GM12878 (cell line): Measurements from ENCODE around the gene MRPL39. TPM values are rescaled to one million over a fixed set of nuclear protein-coding genes. Genes with fewer than 3 reads are reported as not detected.

Experiments
- ATAC-seq: fragments of 200-7000 bp; cut with Tn5 transposase; 3 replicates; pipeline ENCODE4 v1.9.1; 2020; ENCODE audit warnings: mild to moderate bottlenecking, moderate library complexity
- BruUV-seq: library from RNA; stranded (reverse); fragments of 400-500 nt; replicated peaks from 2 replicates; lab custom pipeline; 2021; lab: Mats Ljungman, UMichigan
- CTCF ChIA-PET: fragments of 300-600 bp; sonication (Branson Sonifier 250); formaldehyde crosslinking; extraction: SDS; loops from one replicate; lab custom pipeline; 2021; ENCODE audit warnings: inconsistent platforms; lab: Yijun Ruan, JAX
- POLR2A ChIA-PET: fragments of 350-600 bp; formaldehyde crosslinking; extraction: SDS; loops from one replicate; lab custom pipeline; 2021; ENCODE audit warnings: inconsistent platforms; lab: Charles Lee
- RAD21 ChIA-PET: fragments of 300-600 bp; sonication (Branson Sonifier 250); formaldehyde crosslinking; loops from one replicate; lab custom pipeline; 2023; ENCODE audit warnings: antibody characterized with exemption; ENCODE audit not compliant: unreplicated experiment; lab: Charles Lee
- SMC1A ChIA-PET: fragments of 300-600 bp; sonication (Branson Sonifier 250); formaldehyde crosslinking; loops from one replicate; lab custom pipeline; 2023; ENCODE audit not compliant: unreplicated experiment, uncharacterized antibody; lab: Charles Lee
- DNase-seq: peaks from one replicate; pipeline ENCODE4 v3.0.0-alpha.2; 2011; ENCODE audit warnings: low read depth, low spot score
- FAIRE-seq: peaks from 3 replicates; lab custom pipeline; 2011; peaks lifted over from hg19 to GRCh38; lab: Jason Lieb, UNC
- H2AFZ ChIP-seq: 2 replicates; pipeline ENCODE4 v1.6.0; 2011; ENCODE audit warnings: low read depth, low read length, control low read depth; ENCODE audit not compliant: control insufficient read depth
- H3K27ac ChIP-seq: 2 replicates; pipeline ENCODE4 v1.5.1; 2011; ENCODE audit warnings: control low read depth; ENCODE audit not compliant: control insufficient read depth, insufficient read depth
- H3K27me3 ChIP-seq, 2 experiments: replicated peaks in 1 of 2; 2 replicates each; pipeline versions ENCODE4 v1.6.0 to v1.6.1; 2011; ENCODE audit warnings: low read length in 1 of 2; ENCODE audit not compliant: control insufficient read depth in 2 of 2, insufficient read depth in 2 of 2
- H3K36me3 ChIP-seq, 2 experiments: 2 replicates each; pipeline ENCODE4 v1.5.1; 2011; ENCODE audit warnings: low read length in 1 of 2; ENCODE audit not compliant: control insufficient read depth in 2 of 2, insufficient read depth in 2 of 2
- H3K4me1 ChIP-seq: 2 replicates; pipeline ENCODE4 v1.6.1; 2011; ENCODE audit warnings: mild to moderate bottlenecking, low read length, moderate library complexity, mixed read lengths; ENCODE audit not compliant: control insufficient read depth, insufficient read depth
- H3K4me2 ChIP-seq: 2 replicates; pipeline ENCODE4 v1.6.0; 2011; ENCODE audit warnings: control low read depth; ENCODE audit not compliant: control insufficient read depth, insufficient read depth
- H3K4me3 ChIP-seq: fragments of 200-600 bp; sonication (generic); 2 replicates; pipeline ENCODE4 v1.5.1; 2016
- H3K79me2 ChIP-seq: 2 replicates; pipeline ENCODE4 v1.6.0; 2011; ENCODE audit warnings: low read length; ENCODE audit not compliant: control insufficient read depth, insufficient read depth
- H3K9ac ChIP-seq: 2 replicates; pipeline ENCODE4 v1.8.0; 2011; ENCODE audit warnings: low read length, control low read depth, mixed read lengths; ENCODE audit not compliant: control insufficient read depth, insufficient read depth
- H3K9me3 ChIP-seq: replicated peaks from 3 replicates; pipeline ENCODE4 v1.5.1; 2011; ENCODE audit warnings: mild to moderate bottlenecking, low read length; ENCODE audit not compliant: control insufficient read depth, insufficient read depth
- H4K20me1 ChIP-seq: 2 replicates; pipeline ENCODE4 v1.6.0; 2011; ENCODE audit not compliant: control insufficient read depth, insufficient read depth
- CBFB ChIP-seq: IDR thresholded peaks from 2 replicates; pipeline ENCODE4 v1.6.1; 2016; ENCODE audit warnings: antibody characterized with exemption, low read depth
- GATAD2B ChIP-seq: fragments of 450-650 bp; conservative IDR thresholded peaks from 2 replicates; pipeline ENCODE4 v1.6.1; 2017; ENCODE audit warnings: low read depth, mild to moderate bottlenecking, moderate library complexity
- SPI1 ChIP-seq: IDR thresholded peaks from 2 replicates; pipeline ENCODE4 v1.6.1; 2011; ENCODE audit warnings: low read depth, mild to moderate bottlenecking, low read length, moderate library complexity, borderline replicate concordance; ENCODE audit not compliant: insufficient read depth
- STAT3 ChIP-seq: IDR thresholded peaks from 2 replicates; pipeline ENCODE4 v1.6.1; 2011; ENCODE audit warnings: low read depth, low read length, improper control_type of control experiment
- WGBS: methylation state at CpG from one replicate; pipeline ENCODE4 v1.1.6; 2016; ENCODE audit warnings: low lambda C conversion rate; ENCODE audit not compliant: insufficient replicate concordance, insufficient coverage; ENCODE audit errors: missing lambda C conversion rate; 5-methylcytosine and 5-hydroxymethylcytosine counted together
- in situ Hi-C: fragments of 300-500 bp; cut with MboI; formaldehyde crosslinking; loops from 9 replicates; pipeline ENCODE4 v1.14.3; 2018; ENCODE audit warnings: mixed read lengths
- intact Hi-C: fragments of 100-400 bp; cut with micrococcal nuclease; formaldehyde crosslinking; loops from one replicate; pipeline ENCODE4 v1.14.2; 2022; ENCODE audit not compliant: unreplicated experiment
- polyA plus RNA-seq, 11 experiments: library from polyadenylated mRNA; depleted of rRNA in 4 of 11; unstranded in 6 of 11; stranded (reverse) in 5 of 11; fragments of >200 nt; fragmentation: Nextera tagmentation in 4 of 11; fragmentation: Illumina TruSeq in 1 of 11; extraction: Ambion mirVana in 4 of 11; extraction: Trizol in 1 of 11; gene quantifications; 1 replicate in 1 of 11; 2 replicates in 10 of 11; pipeline versions ENCODE4 v1.2.1 to v1.2.3, GENCODE V29; 2011 to 2016; ENCODE audit warnings: inconsistent platforms in 2 of 11, missing spikeins in 2 of 11, low read depth in 1 of 11
- total RNA-seq, 4 experiments: library from RNA; depleted of rRNA in 3 of 4; stranded (reverse); fragments of >200 nt in 3 of 4; fragmentation: Illumina TruSeq in 1 of 4; extraction: Trizol in 1 of 4; gene quantifications; 2 replicates each; pipeline versions ENCODE4 v1.2.1 to v1.2.3, GENCODE V29; 2013 to 2021
- TF ChIP-seq, protein P1 (sequence below): fragments of 450-650 bp; IDR thresholded peaks from 2 replicates; pipeline ENCODE4 v1.6.1; 2017; ENCODE audit warnings: mild to moderate bottlenecking, moderate library complexity
- TF ChIP-seq, protein P2 (sequence below): IDR thresholded peaks from 2 replicates; pipeline ENCODE4 v1.6.1; 2011; ENCODE audit warnings: low read depth, low read length, improper control_type of control experiment, borderline replicate concordance

The MRPL39 gene
- total and polyA plus RNA-seq, 10 of the 15 experiments (the other 5 are each of a cell fraction or from before 2014, with no cell fraction given), result 68.8 to 292 (median 120) TPM

DNA sequence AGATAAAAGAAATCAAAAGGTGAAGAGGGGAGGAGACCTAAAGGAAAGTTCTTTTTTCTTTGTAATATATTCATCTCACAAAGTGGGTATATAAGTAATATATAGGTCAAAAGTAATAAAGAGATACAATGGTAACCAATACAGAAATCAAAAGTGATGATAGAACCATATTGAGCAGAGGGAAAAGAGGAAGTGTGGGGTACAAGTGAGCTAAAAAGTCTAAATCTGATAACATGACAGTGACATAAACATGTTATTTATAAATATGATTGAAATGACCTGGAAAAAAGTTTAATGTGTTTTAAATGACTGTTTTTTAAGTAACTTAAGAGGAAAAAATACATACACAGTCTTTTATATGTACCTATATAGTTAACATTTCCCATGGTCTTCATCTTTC, 70.5 kb downstream of the MRPL39 start:
- Histone ChIP-seq H3K36me3 (no peaks in the 10 kb centered on the region), H4K20me1 (no peaks in the 10 kb centered on the region), H3K9ac (no peak overlapping the region), H3K4me2 (no peak overlapping the region), H3K27me3 (no peaks in the 10 kb centered on the region), H3K79me2 (no peaks in the 10 kb centered on the region), H2AFZ (no peak overlapping the region), H3K27ac (no peak overlapping the region), H3K4me1 (no peaks in the 10 kb centered on the region), H3K9me3 (peaks cover 16% of the 10 kb centered on the region), H3K4me3 (no peak overlapping the region)
- ATAC-seq (peak; percentile 47; the same call in 1 of the 3 replicates), DNase-seq (no peak), FAIRE-seq (no peak)
- in situ Hi-C loops (no loop called here), intact Hi-C loops (no loop called here)
- POLR2A ChIA-PET, result no interaction called here
- RAD21 ChIA-PET, result no interaction called here
- CTCF ChIA-PET, result interaction anchor here (1.0 kb wide), 1 partner anchor 151 kb away, joined by 3 read pairs; no protein-coding TSS in a partner anchor
- peak; percentile 68; the same call in 1 of the 2 replicates for TF ChIP-seq SPI1
- TF ChIP-seq CBFB, result no peak
- SMC1A ChIA-PET, result interaction anchor here (0.9 to 1.3 kb wide), 2 partner anchors 12 to 25 kb away, joined by 3 to 4 read pairs; no protein-coding TSS in a partner anchor
- no TSS peak for BruUV-seq

DNA sequence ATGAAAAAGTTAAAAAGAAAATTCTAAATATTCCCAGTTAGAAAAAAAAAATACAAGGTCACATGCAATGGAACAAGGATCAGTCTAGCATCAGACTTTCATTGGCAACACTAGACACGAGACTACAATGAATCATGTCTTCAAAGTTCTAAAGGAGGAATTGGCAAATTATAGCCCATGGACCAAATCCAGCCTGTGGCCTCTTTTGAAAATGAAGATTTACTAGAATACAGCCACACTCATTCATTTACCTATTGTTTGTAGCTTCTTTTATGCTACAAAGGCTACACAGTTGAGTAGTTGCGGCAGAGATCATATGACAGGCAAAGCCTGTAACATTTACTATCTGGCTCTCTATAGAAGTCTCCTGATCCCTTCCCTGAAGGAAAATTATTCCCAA, 71.4 kb downstream of the MRPL39 start:
- SMC1A ChIA-PET, result no interaction called here
- CTCF ChIA-PET, result no interaction called here
- H4K20me1 ChIP-seq, result no peaks in the 10 kb centered on the region
- H3K9me3 ChIP-seq, result peaks cover 16% of the 10 kb centered on the region
- TF ChIP-seq STAT3 (no peak), GATAD2B (no peak)
- TF ChIP-seq, protein P1, sequence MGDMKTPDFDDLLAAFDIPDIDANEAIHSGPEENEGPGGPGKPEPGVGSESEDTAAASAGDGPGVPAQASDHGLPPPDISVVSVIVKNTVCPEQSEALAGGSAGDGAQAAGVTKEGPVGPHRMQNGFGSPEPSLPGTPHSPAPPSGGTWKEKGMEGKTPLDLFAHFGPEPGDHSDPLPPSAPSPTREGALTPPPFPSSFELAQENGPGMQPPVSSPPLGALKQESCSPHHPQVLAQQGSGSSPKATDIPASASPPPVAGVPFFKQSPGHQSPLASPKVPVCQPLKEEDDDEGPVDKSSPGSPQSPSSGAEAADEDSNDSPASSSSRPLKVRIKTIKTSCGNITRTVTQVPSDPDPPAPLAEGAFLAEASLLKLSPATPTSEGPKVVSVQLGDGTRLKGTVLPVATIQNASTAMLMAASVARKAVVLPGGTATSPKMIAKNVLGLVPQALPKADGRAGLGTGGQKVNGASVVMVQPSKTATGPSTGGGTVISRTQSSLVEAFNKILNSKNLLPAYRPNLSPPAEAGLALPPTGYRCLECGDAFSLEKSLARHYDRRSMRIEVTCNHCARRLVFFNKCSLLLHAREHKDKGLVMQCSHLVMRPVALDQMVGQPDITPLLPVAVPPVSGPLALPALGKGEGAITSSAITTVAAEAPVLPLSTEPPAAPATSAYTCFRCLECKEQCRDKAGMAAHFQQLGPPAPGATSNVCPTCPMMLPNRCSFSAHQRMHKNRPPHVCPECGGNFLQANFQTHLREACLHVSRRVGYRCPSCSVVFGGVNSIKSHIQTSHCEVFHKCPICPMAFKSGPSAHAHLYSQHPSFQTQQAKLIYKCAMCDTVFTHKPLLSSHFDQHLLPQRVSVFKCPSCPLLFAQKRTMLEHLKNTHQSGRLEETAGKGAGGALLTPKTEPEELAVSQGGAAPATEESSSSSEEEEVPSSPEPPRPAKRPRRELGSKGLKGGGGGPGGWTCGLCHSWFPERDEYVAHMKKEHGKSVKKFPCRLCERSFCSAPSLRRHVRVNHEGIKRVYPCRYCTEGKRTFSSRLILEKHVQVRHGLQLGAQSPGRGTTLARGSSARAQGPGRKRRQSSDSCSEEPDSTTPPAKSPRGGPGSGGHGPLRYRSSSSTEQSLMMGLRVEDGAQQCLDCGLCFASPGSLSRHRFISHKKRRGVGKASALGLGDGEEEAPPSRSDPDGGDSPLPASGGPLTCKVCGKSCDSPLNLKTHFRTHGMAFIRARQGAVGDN, result no peak
- TF ChIP-seq, protein P2, sequence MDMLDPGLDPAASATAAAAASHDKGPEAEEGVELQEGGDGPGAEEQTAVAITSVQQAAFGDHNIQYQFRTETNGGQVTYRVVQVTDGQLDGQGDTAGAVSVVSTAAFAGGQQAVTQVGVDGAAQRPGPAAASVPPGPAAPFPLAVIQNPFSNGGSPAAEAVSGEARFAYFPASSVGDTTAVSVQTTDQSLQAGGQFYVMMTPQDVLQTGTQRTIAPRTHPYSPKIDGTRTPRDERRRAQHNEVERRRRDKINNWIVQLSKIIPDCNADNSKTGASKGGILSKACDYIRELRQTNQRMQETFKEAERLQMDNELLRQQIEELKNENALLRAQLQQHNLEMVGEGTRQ, result no peak
- no peak for FAIRE-seq
- POLR2A ChIA-PET, result no interaction called here
- H3K27me3 ChIP-seq, result no peaks in the 10 kb centered on the region
- 100% methylated on average over 2 of the region's 2 CpGs for WGBS
- no peak overlapping the region for H3K27ac ChIP-seq
- no peak overlapping the region for H3K4me3 ChIP-seq
- no peak overlapping the region for H2AFZ ChIP-seq
- no TSS peak for BruUV-seq
- no peak for DNase-seq
- H3K4me1 ChIP-seq, result no peaks in the 10 kb centered on the region
- in situ Hi-C loops, result no loop called here
- H3K79me2 ChIP-seq, result no peaks in the 10 kb centered on the region
- H3K4me2 ChIP-seq, result no peak overlapping the region
- ATAC-seq, result no peak
- RAD21 ChIA-PET, result no interaction called here
- intact Hi-C loops, result no loop called here
- H3K9ac ChIP-seq, result no peak overlapping the region
- H3K36me3 ChIP-seq, result no peaks in the 10 kb centered on the region
